Hepatocyte (in vitro differentiated cells): ENCODE data around the gene DNAAF1.

Experiments
- CTCF ChIP-seq: fragments of 200-600 bp; sonication (generic); IDR thresholded peaks from 2 replicates; pipeline ENCODE4 v1.5.1; 2016; ENCODE audit warnings: antibody characterized with exemption, mild to moderate bottlenecking; ENCODE audit not compliant: poor library complexity
- EZH2 ChIP-seq: fragments of 200-600 bp; sonication (generic); IDR thresholded peaks from 2 replicates; pipeline ENCODE4 v1.6.1; 2016; ENCODE audit warnings: antibody characterized with exemption, mild to moderate bottlenecking, borderline replicate concordance

- TF ChIP-seq CTCF (no peak), EZH2 (no peak)
Measured at GRCh38 chr16:84166796-84167695, 21.9 kb downstream of the DNAAF1 start.
